Stimulated activated CD8-positive, alpha-beta memory T cell treated with anti-CD3 and anti-CD28 coated beads, Interleukin-7, amount 100 ng/mL, for 24 hours (primary cell): ENCODE measurements around the gene ZDHHC14.
"Not testable (repeated sequence)": the region's sequence is repeated elsewhere in the genome, so short reads cannot be mapped to it uniquely, and the experiment has no call there.

Source experiments
- DNase-seq: peaks from one replicate; pipeline ENCODE4 v3.0.0-alpha.2; 2020; ENCODE audit warnings: low read depth

ZDHHC14 gene

GRCh38 chr6:157381631-157382621, 936 bp downstream of the ZDHHC14 start:
- DNase-seq, result peak; percentile 25

DNA sequence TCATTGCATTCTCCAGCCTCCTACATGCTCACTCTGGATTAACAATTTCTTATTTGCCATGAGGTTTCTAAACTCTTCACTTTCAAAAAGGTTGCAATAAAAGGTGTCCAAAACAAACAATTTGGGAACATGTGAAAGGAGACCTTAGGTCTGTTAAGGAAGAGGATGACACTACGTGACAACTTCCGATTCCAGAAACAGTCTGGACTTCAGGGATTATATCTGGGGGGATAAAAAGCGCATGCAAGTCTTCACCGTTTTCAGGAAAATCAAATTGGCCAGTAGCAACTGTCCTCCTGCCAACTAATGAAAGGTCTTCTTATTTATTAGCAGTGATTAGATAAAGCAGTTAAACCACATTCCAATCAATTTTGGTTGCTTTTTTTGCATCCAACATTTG, 1.8 kb downstream of the ZDHHC14 start:
- DNase-seq, result no peak

DNA sequence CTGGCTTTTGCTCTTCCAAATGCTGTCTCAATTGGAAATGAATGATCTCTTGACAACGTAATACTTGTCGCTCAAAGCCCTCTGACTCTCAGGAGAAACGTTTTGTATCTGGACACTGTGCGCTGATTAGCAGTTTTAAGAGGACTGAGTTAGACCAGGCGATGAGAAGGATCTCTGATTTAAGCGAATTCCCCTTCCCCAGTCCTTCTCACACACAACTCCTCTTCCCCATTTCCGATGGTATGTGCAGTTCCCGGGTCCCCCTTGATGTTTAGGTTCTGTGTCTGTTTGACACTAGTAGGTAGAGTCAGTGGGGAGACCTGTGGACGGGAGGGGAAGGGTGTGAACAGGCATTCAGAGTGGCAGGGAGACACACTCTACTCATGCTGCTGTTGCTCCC, 2.5 kb downstream of the ZDHHC14 start:
- DNase-seq, result no peak

GRCh38 chr6:157384962-157385361, 4.0 kb downstream of the ZDHHC14 start:
- not testable (repeated sequence) for DNase-seq

- no peak for DNase-seq
These were observed 4.5 kb downstream of the ZDHHC14 start for GRCh38 chr6:157385482-157385881.

GRCh38 chr6:157386023-157386422, 5.0 kb downstream of the ZDHHC14 start:
- DNase-seq, result no peak

DNA sequence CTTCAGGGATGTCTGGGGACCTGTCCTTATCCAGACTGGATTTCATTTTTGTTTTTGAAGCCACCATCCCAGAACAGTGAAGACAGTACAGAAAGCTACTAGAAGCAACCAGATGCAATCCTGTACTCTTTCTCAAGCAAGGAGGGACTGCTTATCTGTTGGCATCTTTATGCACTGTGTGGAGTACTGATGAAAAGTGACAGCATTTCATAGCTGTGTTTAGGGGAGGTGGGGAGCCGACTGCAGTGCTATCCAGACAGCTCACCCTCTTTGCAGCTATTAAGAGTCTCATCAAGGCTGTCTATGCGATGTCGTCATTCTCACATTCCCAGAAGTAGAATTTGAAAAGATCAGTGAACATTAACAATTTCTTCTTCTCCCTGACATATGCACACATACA, 5.5 kb downstream of the ZDHHC14 start:
- no peak for DNase-seq

DNA sequence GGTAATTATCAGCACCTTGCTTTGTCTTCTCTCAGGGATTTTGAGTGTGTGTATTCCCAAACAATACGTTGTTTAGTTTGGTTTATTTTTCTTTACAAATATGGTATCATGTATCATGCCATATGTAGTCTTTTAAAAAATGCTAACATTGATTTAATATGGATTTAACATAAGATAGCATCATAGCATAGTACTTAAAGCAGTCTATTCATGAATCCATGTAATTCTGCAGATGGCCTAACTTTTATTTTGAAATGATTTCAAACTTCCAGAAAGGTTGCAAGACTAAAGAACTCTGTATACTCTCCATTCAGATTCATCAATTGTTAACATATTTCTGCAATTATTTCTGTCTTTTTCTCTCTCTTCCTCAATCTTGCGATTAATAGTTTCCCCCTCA, 7.9 kb downstream of the ZDHHC14 start:
- DNase-seq, result no peak

- DNase-seq, result no peak
These were observed 9.5 kb downstream of the ZDHHC14 start for GRCh38 chr6:157390273-157391060.

- no peak for DNase-seq
These were observed 12.1 kb downstream of the ZDHHC14 start for GRCh38 chr6:157392927-157393668.

GRCh38 chr6:157393669-157394327, 12.8 kb downstream of the ZDHHC14 start:
- DNase-seq, result no peak

DNA sequence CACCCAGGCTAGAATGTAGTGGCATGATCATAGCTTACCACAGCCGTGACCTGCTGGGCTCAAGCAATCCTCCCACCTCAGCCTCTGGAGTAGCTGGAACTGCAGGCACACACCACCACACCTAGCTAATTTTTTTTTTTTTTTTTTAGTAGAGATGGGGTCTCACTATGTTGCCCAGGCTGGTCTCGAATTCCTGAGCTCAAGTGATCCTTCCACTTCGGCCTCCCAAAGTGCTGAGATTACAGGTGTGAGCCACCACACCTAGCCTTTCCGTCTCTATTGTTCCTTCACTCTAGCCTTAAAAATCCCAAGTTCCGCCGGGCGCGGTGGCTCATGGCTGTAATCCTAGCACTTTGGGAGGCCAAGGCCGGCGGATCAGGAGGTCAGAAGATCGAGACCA, 14.2 kb downstream of the ZDHHC14 start:
- not testable (repeated sequence) for DNase-seq

DNA sequence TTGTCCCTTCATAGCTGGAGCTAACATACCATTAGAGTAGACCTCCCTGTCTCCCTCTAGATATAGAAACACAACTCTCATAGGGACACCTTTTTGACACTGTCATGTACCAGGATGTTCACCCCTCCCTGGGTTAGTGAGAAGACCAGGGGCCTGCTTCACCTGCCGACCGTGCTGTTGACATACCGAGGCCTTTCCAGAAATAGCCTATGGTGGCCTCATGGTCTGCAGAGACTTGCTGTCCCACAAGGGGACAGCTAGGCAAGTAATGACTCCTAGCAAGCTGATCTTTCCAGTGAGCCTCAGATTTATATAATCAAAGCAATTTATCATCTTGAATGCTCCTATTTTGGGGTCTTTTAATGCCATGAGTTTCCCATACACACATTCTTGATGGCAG, 15.0 kb downstream of the ZDHHC14 start:
- DNase-seq, result no peak

DNA sequence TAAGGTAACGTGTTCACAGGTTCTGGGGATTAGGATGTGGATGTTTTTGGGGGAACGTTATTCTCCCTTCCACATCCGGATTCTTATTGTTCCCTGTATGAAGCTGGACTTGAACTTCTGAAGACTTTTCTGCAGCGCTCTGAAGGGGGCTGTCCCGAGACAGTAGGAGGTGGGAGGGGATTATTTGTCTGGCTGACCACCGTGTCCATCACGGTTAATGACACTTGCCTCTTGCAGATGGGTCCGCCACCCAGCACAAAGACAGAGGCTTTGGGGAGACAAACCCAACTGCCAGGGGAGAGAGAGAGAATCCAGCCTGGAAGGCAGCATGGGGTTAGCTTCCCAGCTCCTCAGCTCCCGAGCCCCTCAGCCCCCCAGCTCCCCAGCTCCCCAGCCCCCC, 16.7 kb downstream of the ZDHHC14 start:
- DNase-seq, result no peak

DNA sequence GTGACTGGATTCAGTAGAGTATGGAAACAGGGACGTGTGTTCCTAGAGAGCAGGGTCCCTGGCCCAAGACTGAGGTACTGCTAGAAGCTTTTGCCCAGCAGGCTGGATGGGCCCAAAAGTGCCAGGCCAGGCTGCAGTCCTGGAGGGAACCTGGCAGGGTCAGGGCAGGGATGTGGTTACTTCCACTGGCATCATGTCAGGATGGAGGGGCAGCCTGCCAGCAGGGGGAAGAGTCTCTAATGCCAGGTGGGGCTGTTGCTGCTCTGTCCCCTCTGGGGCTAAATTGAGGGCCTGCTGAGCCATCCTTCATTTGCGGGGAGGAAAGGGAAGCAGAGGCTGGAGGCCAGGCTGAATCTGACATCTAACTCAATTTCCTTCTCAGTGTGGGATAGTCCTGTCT, 17.2 kb downstream of the ZDHHC14 start:
- DNase-seq, result no peak

DNA sequence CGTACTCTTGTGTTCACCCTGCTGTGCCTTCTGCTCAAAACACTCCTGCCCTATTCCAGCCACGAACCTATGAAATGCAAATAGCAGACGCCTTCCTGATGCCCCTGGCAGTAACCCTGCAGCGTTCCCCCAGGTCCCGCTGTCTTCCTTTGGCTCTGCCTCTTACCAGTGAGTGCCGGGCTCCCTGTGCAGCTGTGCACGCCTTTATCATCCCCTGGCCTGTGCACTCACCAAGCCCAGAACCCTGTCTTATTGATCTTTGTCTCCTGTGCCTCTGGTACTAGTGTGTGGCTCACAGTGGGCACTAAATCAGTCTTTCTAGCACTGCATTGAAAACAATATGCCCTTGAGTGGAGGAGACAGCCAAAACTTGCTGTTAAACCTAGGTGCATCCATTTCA, 19.7 kb downstream of the ZDHHC14 start:
- no peak for DNase-seq

GRCh38 chr6:157401734-157402338, 20.8 kb downstream of the ZDHHC14 start:
- no peak for DNase-seq

DNA sequence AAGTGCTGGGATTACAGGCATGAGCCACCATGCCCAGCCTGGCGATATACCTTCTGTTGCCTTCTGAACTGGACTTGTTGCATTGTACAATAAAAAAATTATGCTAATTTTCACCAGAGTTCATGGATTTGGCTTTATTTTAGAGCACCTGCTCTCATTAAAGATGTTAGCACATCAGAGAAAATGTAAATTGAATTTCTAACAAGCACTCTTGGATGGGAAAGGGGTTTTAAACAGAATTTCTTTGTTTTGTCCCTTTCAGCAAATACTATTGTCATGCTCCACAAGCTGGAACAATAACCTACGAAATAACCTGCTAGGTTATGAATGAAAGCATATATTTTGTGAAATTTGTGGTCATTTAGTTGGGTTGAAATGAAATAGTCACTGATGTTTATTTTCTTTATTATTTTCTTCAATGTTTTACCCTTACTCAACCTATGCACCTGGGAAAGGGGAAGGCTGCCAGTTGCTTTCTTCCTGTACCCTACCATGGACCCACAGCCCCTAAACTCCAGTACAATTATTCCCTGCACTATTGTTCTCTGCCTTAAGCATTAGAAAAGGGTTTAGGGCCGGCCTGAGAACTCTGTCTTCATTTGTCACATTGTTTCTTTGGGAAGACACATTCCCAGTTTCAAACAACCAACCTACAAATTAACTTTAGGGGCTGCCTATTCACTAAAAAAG, 22.2 kb downstream of the ZDHHC14 start:
- DNase-seq, result no peak

DNA sequence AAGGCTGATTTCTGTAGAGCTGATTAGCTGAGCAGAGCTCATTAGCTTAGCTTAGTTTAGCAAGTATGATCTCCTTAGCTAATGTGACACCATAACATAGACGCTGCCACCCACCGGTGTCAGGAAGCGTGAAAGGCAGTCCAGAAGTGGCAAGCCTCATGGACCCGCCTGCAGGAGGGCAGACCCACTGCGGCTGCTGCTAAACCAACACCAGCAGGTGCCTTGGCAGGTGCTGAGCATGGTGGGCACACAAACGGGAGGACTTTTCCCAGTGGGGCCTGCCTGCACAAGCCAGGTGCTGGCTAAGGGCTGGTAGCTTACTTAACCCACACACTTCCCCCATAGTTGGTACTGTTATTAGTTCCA, 22.7 kb downstream of the ZDHHC14 start:
- DNase-seq, result no peak

- no peak for DNase-seq
These were observed 25.0 kb downstream of the ZDHHC14 start for GRCh38 chr6:157405986-157406385.

- DNase-seq, result no peak
These were observed 25.7 kb downstream of the ZDHHC14 start for GRCh38 chr6:157406661-157407060.
